OCI-M2 (cell line): ENCODE data around the gene SH3YL1.
"Not testable (repeated sequence)": the region's sequence is repeated elsewhere in the genome, so short reads cannot be mapped to it uniquely, and the experiment has no call there.

Experiments used
- DNase-seq: peaks from one replicate; lab custom pipeline; 2025; ENCODE audit not compliant: unreplicated experiment; lab: John Stamatoyannopoulos, UW

The SH3YL1 gene

GRCh38 chr2:184695-185094 is 79.1 kb downstream of the SH3YL1 start:
- no peak for DNase-seq

DNA sequence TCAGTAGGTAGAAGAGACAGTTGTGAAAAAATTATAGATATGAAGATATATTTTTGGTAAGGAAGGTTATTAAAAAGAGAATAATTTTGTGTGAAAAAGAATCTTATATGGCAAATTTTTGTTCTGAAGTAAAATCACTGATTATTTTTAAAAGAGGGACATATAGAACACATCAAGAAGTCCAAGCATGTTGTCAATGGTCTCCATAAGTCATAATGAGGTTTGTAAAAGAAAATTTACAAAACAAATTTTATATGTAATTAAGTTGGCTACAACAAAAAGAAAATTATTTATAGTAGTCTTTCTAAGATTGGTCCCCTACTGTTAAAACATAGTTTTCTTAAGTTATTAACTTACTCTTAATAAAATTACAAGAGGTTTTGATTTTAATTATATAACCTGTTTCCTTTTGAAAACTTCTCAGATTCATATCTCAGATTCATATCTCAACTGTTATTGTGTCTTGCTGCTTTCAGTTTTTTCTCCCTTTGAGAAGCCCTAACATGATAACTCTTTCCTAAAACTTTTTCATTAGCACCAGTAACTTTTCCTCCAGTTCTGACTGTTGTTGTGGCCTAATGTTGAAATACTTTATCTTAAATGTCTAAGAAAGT is 81.2 kb downstream of the SH3YL1 start:
- DNase-seq: no peak

DNA sequence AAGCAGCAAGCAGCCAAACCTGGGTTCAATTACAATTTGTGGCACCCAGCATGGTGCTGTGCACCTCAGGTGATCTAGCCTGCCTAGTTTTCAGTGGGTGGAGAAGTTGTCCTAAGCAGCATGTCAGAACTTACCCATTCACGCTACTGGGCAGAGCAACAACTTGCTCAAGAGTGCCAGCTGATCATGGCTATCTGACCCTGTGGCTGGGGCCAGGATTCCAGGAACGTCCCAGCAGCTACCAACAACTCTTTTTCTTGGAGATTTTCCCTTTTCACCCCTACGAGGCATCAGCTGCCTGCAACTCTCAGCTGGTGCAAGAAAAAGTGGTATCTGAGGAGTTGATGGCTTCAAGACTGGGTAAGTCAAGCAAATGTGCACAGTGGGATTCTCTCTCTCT is 83.5 kb downstream of the SH3YL1 start:
- DNase-seq: no peak

GRCh38 chr2:179886-180285 is 83.9 kb downstream of the SH3YL1 start:
- no peak for DNase-seq

DNA sequence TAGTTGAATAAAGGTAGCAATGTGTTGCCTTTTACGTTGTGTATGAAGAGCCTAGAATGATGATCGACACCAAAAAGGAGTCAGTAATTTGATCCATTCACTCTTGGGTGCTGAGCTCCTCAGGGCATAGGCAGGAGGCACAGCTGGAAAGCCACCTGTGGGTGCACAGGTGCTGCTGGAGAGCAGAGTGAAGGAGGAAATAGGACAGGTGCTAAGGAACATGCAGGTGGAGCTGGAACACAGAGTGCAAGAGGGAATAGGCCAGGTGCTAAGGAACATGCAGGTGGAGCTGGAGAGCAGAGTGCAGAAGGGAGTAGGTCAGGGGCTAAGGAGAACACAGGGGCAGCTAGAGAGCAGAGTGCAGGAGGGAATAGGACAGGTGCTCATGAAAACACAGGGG is 86.1 kb downstream of the SH3YL1 start:
- no peak for DNase-seq

DNA sequence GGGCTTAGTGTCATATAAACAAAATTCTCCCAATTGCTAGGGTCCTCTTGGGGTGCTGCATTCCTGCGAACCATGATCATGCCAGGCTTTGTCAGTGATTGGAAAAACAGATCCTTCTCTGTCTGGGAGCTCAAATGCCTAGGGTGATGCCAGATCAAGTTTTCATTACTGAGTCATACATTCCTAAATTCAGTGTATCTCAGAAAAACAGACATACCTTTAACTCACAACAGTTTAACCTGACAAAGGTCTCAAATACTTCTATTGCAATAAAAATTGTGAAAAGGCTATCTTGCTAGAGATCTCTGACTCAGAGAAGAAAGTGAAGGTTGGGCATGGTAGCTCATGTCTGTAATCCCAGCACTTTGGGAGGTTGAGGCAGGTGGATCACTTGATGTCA is 86.9 kb downstream of the SH3YL1 start:
- DNase-seq: no peak

DNA sequence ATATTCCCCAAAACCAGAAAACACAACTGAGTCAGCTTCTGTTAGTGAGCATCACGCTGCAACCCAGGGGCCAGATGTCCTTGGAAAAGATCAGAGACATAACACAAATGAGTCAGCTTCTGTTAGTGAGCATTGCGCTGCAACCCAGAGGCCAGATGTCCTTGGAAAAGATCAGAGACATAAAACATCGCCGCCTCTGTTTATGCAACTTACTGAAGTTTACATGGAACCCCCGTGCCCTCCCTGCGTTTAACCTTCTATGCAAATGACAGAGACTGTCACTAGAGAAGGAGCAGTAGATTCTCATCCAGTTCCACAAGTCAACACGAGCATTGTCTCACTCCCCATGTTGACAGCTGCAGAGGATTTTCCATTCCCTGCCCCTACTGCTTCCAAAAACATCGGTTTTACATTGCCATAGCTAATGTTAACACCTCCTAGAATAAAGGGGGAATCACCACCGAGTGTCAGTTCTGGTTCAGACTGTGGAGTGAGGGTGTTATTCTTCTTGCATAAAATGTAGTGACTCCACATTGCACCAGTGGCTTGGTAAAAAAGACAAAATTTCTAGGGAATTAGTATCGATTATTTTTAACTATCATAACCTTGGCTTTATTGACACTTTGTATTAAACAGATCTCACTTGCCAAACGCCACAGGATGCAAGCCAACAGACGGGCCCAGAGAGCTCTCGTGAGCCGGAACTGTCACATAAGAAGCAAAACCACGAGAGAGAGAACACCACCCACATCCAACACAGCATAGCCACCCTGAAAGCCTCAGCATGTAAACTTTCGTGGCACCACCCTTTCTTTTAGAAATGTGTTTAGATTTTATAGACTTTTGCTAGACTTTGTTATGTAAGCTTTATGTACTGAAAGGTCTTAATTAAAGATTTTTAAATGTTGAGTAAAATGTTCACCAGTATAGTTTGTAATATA is 87.7 kb downstream of the SH3YL1 start:
- no peak for DNase-seq

DNA sequence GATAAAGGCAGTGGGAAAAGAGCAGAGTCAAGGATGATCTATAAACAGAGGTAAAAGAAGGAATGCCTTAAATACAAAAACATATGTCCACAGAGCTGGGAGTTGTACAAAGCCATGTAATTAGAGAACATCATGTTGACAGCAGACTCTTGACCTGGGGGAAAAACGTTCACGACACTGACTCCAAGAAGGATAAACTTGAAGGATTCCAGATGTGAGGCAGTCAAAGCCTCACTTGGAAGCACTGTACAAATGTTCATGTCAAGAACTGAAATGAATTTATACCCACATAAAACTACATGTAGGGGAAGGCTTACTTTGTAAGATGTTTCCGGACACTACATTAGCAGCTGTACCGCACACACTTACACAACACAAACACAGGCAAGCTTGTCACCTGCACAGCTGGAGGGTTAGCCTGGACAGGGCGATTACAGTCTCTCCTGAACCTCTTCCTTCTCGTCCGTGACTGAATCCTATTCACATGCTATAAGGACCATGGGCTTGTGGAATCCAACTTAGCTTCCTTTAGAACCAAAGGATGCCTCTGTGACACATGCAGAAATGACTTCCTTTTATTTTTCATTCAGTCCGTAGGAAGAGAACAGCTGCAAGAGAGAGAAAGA is 88.6 kb downstream of the SH3YL1 start:
- DNase-seq: no peak

DNA sequence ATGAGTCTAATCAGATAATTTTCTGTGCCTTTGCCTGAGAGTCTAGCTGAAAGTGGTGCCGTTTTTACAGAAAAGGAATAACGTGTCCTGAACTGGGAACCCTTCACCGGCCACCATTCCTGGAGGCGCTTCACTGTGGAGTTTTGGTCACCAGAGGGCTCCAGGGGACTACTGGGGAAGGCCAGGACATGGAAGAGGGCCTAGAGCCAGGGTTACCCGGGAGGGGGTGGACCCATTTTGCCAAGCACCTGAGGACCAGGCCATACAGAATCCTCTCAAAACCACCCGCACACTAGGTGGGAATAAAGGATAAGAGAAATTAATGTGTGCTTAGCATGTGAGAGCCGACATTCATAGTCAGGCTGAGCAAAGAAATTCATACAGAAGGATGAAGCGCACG is 91.7 kb downstream of the SH3YL1 start:
- DNase-seq: not testable (repeated sequence)

DNA sequence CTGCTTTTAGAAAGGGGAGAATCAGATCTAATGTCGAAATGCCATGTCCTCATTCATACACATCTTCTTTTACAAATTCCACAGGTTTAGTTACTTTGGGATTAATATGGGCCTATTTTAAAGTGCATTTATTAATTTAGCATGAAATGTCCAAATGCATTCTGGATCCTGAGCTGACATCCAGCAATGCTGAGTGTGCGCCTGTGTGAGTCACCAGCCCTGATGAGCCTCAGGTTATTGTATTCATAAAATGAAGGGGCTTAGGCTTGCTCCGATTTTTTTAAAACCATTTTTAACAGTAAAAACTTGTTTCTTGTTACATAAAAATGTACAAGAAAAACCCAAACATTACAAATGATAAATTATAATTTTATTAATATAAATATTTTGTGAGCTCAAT is 94.1 kb downstream of the SH3YL1 start:
- DNase-seq: no peak
